ENCODE data around the gene LARP6.
"Not testable (repeated sequence)": the region's sequence is repeated elsewhere in the genome, so short reads cannot be mapped to it uniquely, and the experiment has no call there.

LARP6 gene

GRCh38 chr15:70829371-70830166, 24.4 kb downstream of the LARP6 start:
- DNase-seq, result no peak

- DNase-seq, result no peak
Observed at GRCh38 chr15:70827721-70828120, 26.2 kb downstream of the LARP6 start.

GRCh38 chr15:70826634-70827033, 27.3 kb downstream of the LARP6 start:
- no peak for DNase-seq

- no peak for DNase-seq
Observed at GRCh38 chr15:70825841-70826240, 28.1 kb downstream of the LARP6 start.

- no peak for DNase-seq
Observed at GRCh38 chr15:70823196-70823595, 30.8 kb downstream of the LARP6 start.

DNA sequence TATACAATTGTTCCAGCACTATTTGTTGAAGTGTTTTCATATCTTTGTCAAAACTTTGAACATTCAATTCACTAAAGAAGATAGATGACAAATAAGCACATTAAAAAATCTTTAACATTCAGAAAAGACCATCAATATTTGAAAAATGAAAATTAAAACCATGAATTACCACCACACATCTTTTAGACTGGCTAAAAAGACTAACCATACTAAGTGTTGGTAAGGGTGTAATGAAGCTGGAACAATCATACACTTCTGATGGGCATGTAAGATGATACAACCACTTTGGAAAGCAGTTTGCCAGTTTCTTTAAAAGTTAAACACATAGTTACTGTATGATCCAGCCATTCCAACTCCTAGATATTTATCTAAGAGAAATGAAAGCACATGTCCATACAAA, 33.7 kb downstream of the LARP6 start:
- DNase-seq, result no peak

GRCh38 chr15:70818580-70818979, 35.4 kb downstream of the LARP6 start:
- no peak for DNase-seq

DNA sequence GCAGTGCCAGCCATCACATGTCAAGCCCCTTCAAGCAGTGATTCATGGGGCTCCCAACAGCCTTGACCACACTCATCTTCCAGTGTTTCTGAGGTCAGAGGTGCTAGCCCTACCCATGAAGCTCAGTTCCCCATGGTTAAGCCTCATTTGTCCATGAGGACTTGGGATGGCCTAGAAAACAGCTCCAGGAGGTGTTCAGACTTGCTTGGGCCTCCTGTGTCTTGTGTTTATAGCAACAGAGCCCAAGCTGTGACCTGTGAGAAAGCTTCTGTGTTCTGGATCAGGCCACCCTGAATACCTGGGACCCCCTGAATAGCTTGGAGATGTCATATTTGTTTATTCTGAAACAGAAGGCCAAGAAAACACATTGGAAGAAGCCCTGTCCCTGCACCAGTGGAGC, 36.7 kb downstream of the LARP6 start:
- no peak for DNase-seq

GRCh38 chr15:70815604-70816003, 38.4 kb downstream of the LARP6 start:
- DNase-seq, result no peak

DNA sequence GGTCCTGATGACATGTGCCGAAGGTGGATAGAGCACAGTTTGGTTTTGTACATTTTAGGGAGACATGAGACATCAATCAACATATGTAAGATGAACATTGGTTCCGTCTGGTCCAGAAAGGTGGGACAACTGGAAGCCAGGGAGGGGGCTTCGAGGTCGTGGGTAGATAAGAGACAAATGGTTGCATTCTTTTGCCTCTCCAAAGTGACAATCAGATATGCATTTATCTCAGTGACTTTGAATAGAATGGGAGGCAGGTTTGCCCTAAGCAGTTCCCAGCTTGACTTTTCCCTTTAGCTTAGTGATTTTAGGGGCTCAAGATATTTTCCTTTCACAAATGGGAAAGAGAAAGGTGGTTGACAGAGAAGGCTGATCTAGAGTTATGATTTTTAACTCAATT, 38.9 kb downstream of the LARP6 start:
- DNase-seq, result not testable (repeated sequence)

- no peak for DNase-seq
Observed at GRCh38 chr15:70812827-70813364, 41.1 kb downstream of the LARP6 start.

- no peak for DNase-seq
Observed at GRCh38 chr15:70810916-70811578, 42.9 kb downstream of the LARP6 start.

DNA sequence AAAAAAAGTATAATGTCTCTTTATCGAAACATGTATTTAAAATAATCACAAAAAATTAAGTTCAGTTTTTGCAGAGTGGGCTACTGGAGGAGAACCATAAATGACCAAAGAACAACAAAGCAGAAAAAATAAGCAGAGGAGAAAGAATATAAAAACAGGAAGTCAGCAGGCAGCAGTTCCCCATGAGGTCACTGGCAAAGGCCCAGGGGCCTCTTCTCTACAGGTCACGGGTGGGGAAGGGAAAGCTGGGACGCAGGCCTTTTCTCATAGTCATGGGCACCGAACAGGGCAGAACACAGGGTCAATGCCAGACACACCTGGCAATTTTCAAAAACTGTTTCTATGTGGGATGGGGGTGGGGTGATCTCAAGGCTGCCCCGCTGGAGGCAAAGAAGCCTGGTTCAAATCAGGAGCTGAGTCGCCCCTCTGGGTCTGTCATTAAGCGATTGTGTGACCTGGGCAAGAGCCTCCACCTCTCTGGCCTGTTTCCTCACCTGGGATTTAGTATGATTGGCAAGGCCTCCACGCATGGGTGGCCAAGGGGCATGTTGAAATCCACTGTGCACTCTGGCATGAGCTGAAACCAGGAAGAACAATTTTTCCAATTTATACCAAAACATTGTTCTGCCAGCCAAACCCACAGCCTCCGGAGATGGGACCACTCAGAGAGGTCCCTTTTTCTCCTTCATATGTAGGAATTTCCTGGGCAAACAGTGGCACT, 46.8 kb downstream of the LARP6 start:
- no peak for DNase-seq

- DNase-seq, result not testable (repeated sequence)
Observed at GRCh38 chr15:70804388-70804787, 49.6 kb downstream of the LARP6 start.

GRCh38 chr15:70802629-70803028, 51.3 kb downstream of the LARP6 start:
- no peak for DNase-seq

GRCh38 chr15:70801109-70801508, 52.8 kb downstream of the LARP6 start:
- DNase-seq, result no peak

DNA sequence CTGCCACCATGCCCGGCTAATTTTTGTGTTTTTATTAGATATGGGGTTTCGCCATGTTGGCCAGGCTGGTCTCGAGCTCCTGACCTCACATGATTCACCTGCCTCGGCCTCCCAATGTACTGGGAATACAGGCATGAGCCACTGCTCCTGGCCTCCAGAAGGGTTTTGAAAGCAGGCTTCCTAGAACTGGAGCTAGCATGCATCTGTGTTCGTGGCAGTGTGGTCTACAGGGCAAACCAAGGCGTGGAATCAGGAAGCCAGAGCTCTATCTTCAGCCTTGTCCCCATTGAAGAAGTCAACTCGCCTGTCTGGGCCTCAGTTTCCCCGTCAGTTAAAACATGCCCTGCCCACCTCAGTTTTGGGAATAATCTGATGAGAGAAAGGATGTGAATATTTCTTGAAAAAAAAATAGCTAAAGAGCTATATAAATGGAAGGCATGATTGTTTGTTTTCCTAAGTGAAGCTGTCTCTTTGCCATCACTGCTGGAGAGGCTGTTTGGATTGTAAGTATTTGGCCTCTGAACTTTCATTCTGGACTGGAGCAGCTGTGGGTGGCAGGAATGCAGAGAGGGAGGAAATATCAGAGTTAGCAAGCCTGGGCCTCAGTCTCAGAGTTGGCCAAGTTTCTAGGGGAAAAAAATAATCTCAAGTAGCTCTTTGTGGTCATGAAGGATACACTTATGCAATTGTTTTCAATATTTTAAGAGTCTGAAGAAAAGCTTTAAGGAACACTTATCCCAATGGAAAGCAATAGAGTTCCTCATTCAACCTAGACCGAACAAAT, 54.1 kb downstream of the LARP6 start:
- no peak for DNase-seq

GRCh38 chr15:70797464-70797863, 56.5 kb downstream of the LARP6 start:
- DNase-seq, result no peak

DNA sequence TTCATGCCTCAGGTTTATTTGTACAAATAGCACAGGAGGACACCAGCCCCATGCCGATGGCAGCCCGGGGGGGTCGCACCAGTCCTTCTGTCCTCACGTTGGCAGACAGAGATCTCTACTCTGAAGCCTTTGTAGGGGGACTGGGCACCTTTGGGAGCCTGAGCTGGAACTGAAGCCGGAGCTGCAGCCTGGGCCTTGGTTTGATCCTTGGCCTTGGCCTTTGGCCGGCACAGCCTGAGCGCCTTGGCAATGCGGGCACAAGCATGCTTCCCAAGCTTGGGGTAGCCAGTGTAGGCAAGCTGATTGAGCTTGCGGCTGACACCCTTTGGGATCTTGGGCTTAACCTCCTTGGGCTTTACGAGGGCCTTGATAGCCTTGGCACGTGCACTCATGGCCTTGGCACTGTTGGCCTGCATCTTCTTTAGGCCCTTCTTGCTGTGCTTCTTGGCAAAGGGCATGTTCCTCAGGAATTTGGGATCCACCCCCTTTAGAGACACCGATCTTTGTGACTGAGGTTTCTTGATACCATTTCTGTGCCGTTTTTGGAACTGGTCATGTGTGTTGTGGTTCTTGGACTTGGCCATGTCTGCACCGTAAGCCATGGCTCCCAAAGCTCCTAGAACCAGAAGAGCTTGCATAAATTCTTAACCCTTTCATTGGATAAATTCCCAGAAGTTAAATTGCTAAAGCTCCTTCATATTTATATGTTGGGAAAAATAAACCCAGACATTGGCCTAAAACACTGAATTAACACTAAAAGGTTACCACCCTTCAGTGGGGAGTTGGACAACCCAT, 57.2 kb downstream of the LARP6 start:
- no peak for DNase-seq

GRCh38 chr15:70795311-70795665, 58.7 kb downstream of the LARP6 start:
- no peak for DNase-seq

DNA sequence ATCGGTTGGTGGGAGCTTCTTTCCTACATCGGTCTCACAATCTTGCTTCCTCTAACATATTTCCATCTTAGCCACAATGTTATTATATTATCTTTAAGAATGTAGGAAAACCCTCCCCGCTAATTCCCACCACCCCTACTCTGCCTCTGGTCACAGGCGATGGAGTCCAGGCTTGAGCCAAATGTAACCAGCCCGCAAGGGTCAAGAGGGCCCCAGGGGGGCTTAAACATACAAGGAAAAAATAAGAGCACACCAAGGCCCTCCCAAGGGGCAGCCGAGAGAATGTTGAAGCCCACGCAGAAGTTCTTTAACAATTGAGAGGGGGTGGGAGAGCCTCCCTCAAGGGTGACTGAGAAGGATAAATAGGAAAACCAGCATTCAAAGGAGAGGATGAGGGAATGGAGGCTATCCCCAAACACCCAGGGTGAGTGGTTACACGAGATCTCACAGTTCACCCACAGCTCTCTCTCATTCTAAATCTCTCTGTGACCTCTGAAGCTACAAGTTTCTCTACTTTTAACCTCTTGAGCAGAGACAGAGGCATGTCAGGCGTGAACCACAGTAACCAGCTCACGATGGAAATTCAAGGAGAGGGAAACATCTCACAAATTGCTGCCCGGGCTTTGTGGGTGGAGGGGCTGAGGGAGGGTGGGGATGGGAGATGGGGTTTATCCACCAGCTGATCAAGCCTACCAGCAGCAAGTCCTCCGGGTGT, 59.2 kb downstream of the LARP6 start:
- no peak for DNase-seq
